GM12874 (cell line): ENCODE results near the gene CNGB1.

ENCODE experiments used
- TF ChIP-seq, protein P1 (sequence below): IDR thresholded peaks from 2 replicates; pipeline ENCODE4 v1.5.1; 2011; ENCODE audit warnings: low read depth, mild to moderate bottlenecking, control low read depth, low read length, moderate library complexity; ENCODE audit not compliant: insufficient read depth

CNGB1 gene

DNA sequence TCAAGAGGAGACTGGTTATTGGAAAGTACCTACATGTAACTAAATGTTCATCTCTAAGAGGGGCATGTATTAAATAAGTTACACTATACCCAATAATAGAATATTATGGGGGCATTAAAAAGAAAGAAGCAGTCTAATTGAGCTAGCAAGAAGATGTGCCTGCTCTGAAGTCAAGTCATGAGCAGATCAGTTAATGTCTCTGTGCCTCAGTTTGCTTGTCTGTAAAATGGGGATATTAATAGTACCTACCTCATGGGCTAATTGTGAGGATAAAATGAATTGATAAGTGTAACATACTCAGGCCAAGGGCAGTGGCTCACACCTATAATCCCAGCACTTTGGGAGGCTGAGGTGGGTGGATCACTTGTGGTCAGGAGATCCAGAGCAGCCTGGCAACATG is 3.0 kb downstream of the CNGB1 start:
- TF ChIP-seq, protein P1, sequence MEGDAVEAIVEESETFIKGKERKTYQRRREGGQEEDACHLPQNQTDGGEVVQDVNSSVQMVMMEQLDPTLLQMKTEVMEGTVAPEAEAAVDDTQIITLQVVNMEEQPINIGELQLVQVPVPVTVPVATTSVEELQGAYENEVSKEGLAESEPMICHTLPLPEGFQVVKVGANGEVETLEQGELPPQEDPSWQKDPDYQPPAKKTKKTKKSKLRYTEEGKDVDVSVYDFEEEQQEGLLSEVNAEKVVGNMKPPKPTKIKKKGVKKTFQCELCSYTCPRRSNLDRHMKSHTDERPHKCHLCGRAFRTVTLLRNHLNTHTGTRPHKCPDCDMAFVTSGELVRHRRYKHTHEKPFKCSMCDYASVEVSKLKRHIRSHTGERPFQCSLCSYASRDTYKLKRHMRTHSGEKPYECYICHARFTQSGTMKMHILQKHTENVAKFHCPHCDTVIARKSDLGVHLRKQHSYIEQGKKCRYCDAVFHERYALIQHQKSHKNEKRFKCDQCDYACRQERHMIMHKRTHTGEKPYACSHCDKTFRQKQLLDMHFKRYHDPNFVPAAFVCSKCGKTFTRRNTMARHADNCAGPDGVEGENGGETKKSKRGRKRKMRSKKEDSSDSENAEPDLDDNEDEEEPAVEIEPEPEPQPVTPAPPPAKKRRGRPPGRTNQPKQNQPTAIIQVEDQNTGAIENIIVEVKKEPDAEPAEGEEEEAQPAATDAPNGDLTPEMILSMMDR: no peak

DNA sequence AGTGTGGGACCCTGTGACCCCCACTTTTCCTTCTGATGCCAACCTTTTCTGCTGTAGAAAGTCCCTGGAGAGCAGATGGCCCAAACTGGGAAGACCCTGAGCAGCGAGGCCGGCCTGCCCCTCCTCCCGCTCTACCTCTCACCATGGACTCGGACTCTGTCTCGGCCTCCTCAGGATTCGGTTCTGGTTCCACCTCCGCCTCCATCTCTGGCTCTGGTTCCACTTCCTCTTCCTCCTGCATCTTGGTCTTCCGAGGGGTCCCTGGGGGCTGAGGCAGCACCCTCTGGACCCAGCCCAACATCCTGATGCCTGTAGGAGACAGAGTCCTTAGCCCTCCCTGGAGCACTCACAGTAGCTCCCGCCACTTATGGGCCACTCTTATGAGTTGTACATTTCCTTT is 3.9 kb downstream of the CNGB1 start:
- TF ChIP-seq, protein P1: no peak

DNA sequence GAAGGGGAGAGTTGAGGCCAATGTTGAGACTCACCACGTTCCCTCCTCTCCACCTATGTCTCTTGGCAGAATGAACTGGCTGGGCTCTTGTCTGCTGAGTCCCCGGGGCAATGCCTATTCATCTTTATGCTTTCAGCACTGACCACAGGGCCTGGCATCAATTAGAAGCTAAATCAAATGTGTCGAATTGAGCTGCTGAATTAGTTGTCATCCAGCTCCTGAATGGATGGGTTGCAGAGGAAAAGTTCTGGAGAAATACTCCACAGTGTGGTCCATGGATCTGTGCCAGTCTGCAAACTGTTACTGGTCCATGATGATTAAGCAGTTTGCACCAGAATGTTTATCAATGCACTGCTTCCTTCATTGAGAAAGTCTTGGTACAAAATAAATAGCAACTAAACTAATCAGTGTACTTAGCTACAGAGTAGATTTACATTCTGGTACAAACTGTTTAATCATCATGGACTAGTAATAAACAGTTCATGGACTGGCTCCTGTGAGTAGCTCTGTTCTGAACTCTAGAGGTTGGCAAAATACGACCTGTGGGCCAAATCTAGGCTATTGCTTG is 4.6 kb downstream of the CNGB1 start:
- TF ChIP-seq, protein P1: no peak

DNA sequence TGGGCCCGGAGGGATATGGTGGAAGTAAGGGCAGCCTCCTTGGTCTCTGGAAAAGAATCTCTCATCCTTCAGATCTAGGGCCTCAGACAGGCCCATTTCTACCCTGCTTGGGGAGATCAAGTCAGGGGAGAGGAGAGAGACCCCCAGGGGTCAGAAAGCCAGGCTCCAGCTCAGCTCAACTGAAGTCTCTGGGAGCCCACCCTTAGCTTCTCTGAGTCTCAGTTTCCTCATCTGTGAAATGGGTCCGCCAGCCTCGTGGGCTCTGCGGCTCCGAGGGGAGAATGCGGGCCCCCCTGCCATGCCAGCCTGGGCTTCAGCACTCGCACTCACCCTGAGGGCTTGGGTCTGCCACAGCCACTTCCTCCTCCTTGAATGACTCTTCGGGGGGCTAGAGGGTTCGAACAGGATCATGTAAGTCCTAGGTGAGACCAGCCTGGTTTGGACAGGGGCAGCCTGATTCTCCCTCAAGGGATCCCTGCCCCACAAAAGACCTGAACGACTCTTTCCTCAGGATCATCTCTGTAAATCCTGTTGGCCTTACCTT is 6.7 kb downstream of the CNGB1 start:
- TF ChIP-seq, protein P1: no peak

DNA sequence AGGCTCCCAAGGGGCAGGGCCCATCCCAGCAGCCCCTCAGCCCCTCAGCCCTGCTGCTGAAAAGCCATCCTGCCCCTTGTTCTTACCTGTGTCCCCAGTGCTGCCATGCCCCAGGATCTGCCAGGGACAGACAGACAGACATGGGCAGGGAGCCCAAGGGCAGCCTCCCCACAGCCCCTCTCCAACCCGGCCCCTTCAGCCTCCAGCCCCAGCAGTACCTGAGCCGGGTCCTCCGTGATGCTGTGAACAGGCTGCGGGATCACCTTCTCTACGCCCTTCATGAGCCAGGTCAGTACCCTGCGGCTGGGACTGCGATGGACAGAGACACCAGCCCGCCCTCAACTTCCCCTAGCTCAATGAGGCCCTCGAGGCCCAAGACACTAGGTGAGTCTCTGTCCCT is 8.2 kb downstream of the CNGB1 start:
- TF ChIP-seq, protein P1: no peak

DNA sequence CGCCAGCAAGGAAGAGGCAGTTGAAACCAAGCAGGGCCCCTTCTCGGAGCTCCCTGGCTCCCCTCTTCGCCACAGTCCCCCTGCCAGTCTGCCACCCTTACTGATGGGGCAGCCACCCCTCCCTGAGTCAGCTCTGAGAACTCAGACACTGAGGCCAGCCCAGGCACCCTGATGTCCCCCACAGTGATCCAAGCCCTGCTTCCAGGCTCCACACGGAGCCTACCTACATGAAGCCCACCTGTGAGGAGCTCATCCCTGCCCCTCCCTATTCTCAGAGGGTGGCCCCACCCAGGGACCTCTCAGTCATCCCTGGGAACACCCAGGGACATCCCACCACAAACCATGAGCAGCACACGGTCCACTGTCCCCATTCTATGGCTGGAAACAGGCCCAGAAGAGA is 8.9 kb downstream of the CNGB1 start:
- TF ChIP-seq, protein P1: no peak

DNA sequence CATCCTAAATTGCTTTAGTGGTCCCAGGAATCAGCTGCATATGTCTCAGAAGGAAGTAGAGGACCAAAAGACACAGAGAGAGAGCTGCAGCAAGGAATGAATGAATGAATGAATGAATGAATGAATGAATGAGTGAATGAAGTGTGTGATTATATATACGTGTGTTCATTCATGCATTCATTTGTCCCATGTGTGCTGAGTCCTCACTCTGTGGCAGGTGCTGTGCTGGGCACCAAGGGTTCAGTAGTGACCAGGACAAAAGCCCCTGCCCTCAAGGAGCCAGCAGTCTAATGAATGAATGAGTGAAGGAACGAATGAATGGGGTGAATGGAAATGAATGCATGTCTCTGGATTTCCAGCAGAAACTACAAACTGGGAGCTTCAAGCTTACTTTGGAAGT is 9.4 kb downstream of the CNGB1 start:
- TF ChIP-seq, protein P1: no peak
